ENCODE data around the gene ESD. TPM values are rescaled to one million over a fixed set of nuclear protein-coding genes. Genes with fewer than 3 reads are reported as not detected.

Gene ESD
- total RNA-seq, 6 experiments from 2014 or later: 69.8 to 90.6 (median 85.4) TPM

DNA sequence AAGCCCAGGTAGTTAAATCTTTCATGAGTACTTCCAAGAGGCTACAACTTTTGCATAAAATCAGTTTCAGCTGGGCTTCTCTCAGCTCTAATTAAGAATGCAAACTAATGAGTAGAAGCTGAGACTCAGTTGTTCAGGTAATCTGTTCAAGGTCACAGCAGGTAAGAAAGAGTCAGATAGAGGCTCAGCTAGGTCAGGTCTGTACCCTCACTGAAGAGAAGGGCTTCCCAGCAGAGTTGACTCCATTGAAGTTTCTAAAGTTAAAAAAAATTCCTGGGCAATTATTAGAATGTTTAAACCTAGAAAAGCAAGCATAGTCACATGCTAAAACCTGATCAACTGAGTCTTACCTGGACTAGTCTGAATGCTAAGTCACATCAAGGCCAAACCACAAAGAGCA is 42.1 kb downstream of the ESD start:
- intact Hi-C loops (cut with DNase I): no loop called here
- H3K4me3 ChIP-seq: no peak overlapping the region
- DNase-seq (no peak), ATAC-seq (no peak)
- no peaks in the 10 kb centered on the region for H3K27me3 ChIP-seq
- no peaks in the 10 kb centered on the region for H3K9me3 ChIP-seq
- peaks cover 0 to 8% (median 0%) of the 10 kb centered on the region in 4 donors for H3K36me3 ChIP-seq
- TF ChIP-seq, protein P1, sequence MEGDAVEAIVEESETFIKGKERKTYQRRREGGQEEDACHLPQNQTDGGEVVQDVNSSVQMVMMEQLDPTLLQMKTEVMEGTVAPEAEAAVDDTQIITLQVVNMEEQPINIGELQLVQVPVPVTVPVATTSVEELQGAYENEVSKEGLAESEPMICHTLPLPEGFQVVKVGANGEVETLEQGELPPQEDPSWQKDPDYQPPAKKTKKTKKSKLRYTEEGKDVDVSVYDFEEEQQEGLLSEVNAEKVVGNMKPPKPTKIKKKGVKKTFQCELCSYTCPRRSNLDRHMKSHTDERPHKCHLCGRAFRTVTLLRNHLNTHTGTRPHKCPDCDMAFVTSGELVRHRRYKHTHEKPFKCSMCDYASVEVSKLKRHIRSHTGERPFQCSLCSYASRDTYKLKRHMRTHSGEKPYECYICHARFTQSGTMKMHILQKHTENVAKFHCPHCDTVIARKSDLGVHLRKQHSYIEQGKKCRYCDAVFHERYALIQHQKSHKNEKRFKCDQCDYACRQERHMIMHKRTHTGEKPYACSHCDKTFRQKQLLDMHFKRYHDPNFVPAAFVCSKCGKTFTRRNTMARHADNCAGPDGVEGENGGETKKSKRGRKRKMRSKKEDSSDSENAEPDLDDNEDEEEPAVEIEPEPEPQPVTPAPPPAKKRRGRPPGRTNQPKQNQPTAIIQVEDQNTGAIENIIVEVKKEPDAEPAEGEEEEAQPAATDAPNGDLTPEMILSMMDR (IDR thresholded peaks at IDR 0.05): no peak
- TF ChIP-seq POLR2A (IDR thresholded peaks at IDR 0.05): no peak
- no peak overlapping the region for H3K27ac ChIP-seq
- peaks cover 0 to 8% (median 0%) of the 10 kb centered on the region in 4 donors for H3K4me1 ChIP-seq

DNA sequence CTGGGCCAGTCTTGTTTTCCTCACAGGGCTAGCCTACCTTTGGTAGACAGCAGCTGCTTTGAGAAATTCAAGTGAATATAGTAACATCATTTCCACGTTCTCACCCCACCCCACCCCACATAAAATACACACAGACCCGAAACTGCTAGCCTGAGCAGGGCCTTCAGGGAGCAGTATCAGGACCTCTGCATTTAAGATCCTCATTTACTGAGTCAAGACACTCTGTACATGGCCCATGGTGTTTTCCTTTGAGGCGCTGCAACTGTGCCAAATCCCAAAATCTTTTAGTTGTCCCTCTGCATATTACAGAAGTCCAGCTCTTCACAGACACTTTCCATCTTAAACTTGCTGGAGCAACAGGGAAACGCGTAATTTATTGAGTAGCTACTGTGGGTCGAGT is 43.0 kb downstream of the ESD start:
- intact Hi-C loops (cut with DNase I): no loop called here
- TF ChIP-seq, protein P1 (IDR thresholded peaks at IDR 0.05): no peak
- no peak for TF ChIP-seq POLR2A (IDR thresholded peaks at IDR 0.05)
- 82% methylated on average over 5 of the region's 6 CpGs for WGBS (ENCODE audit: insufficient coverage, low coverage, low lambda C conversion rate, missing lambda C conversion rate)

DNA sequence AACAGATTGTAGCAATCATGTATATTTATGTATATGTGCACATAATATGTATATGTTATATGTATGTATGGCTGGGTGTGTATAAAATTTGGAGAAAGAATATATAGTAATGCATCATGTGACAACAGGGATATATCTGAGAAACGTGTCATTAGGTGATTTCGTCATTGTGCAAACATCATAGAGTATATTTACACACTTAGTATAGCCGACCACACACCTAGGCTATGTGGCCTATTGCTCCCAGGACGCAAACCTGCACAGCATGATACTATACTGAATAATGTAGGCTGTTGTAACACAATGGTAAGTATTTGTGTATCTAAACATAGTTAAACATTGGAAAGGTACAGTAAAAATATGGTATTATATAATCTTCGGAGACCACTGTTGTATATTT is 43.8 kb downstream of the ESD start:
- ATAC-seq (no peak), DNase-seq (no peak)
- Histone ChIP-seq H3K27ac (no peak overlapping the region), H3K27me3 (no peaks in the 10 kb centered on the region), H3K4me1 (no peaks in the 10 kb centered on the region), H3K4me3 (no peak overlapping the region), H3K9me3 (no peaks in the 10 kb centered on the region), H3K36me3 (peaks cover 0 to 12% (median 0%) of the 10 kb centered on the region in 4 donors)
- no peak for TF ChIP-seq POLR2A (IDR thresholded peaks at IDR 0.05)
- TF ChIP-seq, protein P1 (IDR thresholded peaks at IDR 0.05): no peak
- WGBS (ENCODE audit: insufficient coverage, low coverage, low lambda C conversion rate, missing lambda C conversion rate): 54% methylated on average over 5 of the region's 5 CpGs
- intact Hi-C loops (cut with DNase I): no loop called here

More for the DNA sequence above, 43.0 kb downstream of the ESD start:
- no peak for ATAC-seq
- no peaks in the 10 kb centered on the region for H3K9me3 ChIP-seq
- peaks cover 0 to 10% (median 0%) of the 10 kb centered on the region in 4 donors for H3K36me3 ChIP-seq
- H3K4me1 ChIP-seq: no peaks in the 10 kb centered on the region
- H3K4me3 ChIP-seq: no peak overlapping the region
- H3K27me3 ChIP-seq: no peaks in the 10 kb centered on the region
- no peak for DNase-seq
- no peak overlapping the region for H3K27ac ChIP-seq

DNA sequence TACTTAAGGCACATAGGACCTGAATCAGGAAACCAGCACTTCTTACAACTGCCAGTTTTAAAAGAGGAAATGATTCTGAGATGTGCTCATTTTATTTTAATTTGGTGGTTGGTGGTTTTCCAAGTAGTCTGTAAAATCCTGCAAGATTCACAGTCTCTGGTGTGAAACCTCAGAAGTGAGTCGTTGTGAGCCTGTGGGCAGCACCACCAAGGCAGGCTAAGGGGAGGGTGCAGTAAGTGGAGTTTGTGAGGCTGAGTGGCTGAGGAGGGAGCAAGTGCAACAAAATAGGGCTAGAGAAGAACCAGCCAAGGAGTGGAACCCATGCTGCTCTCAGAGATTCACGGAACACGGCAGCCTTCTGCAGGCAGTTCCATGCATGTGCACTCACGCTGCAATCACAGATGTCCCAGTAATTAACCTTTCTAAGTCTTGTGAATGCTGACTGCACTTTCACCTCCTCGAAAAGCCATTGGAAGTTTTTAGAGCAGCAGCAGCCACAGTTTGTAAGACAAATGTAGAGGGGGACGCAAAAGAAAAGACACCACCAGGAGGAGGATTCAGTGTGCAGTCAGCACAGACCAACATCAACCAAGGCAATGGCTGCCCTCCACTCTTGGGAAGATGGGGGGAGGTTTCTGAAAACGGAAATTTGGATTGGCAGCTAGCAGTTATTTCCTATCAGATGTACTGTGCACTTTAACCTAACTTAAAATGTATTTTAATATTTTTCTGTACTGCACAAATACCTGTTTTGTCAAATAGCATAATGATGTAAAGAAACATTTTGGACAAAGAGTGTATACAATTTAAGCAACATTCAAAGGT is 44.9 kb downstream of the ESD start:
- TF ChIP-seq, protein P1 (IDR thresholded peaks at IDR 0.05): no peak
- no peak for TF ChIP-seq POLR2A (IDR thresholded peaks at IDR 0.05)
- ATAC-seq: peak; percentile 60 to 75 (median 61)
- Histone ChIP-seq H3K27ac (no peak overlapping the region), H3K36me3 (peaks cover 0 to 12% (median 0%) of the 10 kb centered on the region in 4 donors), H3K4me3 (no peak overlapping the region), H3K4me1 (no peaks in the 10 kb centered on the region), H3K9me3 (no peaks in the 10 kb centered on the region), H3K27me3 (no peaks in the 10 kb centered on the region)
- DNase-seq: no peak
- 52% methylated on average over 7 of the region's 7 CpGs for WGBS (ENCODE audit: insufficient coverage, low coverage, low lambda C conversion rate, missing lambda C conversion rate)
- intact Hi-C loops (cut with DNase I): no loop called here
